WERI-Rb-1 (cell line): ENCODE measurements around the gene ASB6.
A peak's percentile ranks its signal among the peaks of the same experiment; 100 is the strongest.

Experiments
- DNase-seq: peaks from one replicate; pipeline ENCODE4 v3.0.0-alpha.2; 2020
- H3K27ac ChIP-seq: fragments of 250-450 bp; sonication (Bioruptor Pico); 2 replicates; pipeline ENCODE4 v1.5.1; 2020; ENCODE audit warnings: mild to moderate bottlenecking, moderate library complexity
- H3K27me3 ChIP-seq: fragments of 250-450 bp; sonication (Bioruptor Pico); 2 replicates; pipeline ENCODE4 v1.5.1; 2021; ENCODE audit warnings: mild to moderate bottlenecking, low read depth, moderate library complexity; ENCODE audit not compliant: insufficient read depth, severe bottlenecking
- H3K36me3 ChIP-seq: fragments of 250-450 bp; sonication (Bioruptor Pico); 2 replicates; pipeline ENCODE4 v1.5.1; 2020; ENCODE audit warnings: mild to moderate bottlenecking, moderate library complexity
- H3K4me3 ChIP-seq: 2 replicates; pipeline ENCODE4 v1.5.1; 2011; ENCODE audit warnings: low read depth, mild to moderate bottlenecking, control low read depth, low read length
- H3K9me3 ChIP-seq: fragments of 250-450 bp; sonication (Bioruptor Pico); 2 replicates; pipeline ENCODE4 v1.5.1; 2021; ENCODE audit warnings: mild to moderate bottlenecking, moderate library complexity; ENCODE audit not compliant: severe bottlenecking
- TF ChIP-seq, protein P1 (sequence below): IDR thresholded peaks from 2 replicates; pipeline ENCODE4 v1.5.1; 2011; ENCODE audit warnings: low read depth, mild to moderate bottlenecking, control low read depth, inconsistent platforms, low read length

ASB6 gene

DNA sequence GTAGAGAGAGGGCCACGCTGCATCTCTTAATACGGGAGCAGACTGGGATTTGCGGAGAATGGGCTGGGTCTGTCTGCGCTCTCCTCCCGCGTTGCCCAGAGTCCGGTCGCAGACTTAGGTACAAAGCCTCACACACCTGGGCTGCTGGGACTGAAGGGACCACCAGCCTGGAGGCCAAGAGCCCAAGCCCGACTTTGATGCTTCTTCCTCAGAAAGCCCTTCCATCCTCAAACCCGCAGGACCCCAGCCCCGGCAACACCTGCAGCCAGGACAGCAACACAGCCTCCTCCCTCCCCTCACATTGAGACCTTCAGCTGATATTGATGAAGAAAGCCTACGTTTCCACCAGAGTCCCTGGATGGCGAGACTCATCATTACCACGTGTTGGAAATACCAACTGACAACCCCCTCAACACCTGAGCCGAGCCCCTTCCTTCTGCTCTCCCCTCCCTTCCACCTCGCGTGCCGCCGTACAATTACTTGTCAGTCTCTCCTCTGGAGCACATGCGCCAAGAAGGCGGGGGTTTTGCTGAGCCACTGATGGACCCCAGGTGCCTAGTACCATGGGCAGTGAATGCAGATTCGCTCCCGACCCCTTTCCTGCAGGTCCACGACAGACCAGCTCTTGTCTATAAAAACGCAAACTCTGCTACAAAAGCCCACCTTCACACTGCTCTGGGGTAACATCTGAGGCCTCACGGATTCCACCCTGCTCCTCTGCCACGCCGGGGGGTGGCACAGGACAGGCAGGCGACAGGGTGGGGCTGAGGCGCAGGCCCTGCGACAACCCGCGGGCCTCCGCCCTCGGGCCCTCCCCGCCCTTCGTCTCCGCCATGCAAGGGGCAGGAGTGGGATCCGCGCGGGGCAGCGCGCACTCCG lies 841 bp downstream of the ASB6 start:
- peak overlapping the region; percentile 90 for H3K4me3 ChIP-seq
- no peaks in the 10 kb centered on the region for H3K9me3 ChIP-seq
- H3K36me3 ChIP-seq, result peaks cover 36% of the 10 kb centered on the region
- DNase-seq, result no peak
- H3K27ac ChIP-seq, result peak overlapping the region; percentile 13
- H3K27me3 ChIP-seq, result no peaks in the 10 kb centered on the region
- TF ChIP-seq, protein P1, sequence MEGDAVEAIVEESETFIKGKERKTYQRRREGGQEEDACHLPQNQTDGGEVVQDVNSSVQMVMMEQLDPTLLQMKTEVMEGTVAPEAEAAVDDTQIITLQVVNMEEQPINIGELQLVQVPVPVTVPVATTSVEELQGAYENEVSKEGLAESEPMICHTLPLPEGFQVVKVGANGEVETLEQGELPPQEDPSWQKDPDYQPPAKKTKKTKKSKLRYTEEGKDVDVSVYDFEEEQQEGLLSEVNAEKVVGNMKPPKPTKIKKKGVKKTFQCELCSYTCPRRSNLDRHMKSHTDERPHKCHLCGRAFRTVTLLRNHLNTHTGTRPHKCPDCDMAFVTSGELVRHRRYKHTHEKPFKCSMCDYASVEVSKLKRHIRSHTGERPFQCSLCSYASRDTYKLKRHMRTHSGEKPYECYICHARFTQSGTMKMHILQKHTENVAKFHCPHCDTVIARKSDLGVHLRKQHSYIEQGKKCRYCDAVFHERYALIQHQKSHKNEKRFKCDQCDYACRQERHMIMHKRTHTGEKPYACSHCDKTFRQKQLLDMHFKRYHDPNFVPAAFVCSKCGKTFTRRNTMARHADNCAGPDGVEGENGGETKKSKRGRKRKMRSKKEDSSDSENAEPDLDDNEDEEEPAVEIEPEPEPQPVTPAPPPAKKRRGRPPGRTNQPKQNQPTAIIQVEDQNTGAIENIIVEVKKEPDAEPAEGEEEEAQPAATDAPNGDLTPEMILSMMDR, result no peak

DNA sequence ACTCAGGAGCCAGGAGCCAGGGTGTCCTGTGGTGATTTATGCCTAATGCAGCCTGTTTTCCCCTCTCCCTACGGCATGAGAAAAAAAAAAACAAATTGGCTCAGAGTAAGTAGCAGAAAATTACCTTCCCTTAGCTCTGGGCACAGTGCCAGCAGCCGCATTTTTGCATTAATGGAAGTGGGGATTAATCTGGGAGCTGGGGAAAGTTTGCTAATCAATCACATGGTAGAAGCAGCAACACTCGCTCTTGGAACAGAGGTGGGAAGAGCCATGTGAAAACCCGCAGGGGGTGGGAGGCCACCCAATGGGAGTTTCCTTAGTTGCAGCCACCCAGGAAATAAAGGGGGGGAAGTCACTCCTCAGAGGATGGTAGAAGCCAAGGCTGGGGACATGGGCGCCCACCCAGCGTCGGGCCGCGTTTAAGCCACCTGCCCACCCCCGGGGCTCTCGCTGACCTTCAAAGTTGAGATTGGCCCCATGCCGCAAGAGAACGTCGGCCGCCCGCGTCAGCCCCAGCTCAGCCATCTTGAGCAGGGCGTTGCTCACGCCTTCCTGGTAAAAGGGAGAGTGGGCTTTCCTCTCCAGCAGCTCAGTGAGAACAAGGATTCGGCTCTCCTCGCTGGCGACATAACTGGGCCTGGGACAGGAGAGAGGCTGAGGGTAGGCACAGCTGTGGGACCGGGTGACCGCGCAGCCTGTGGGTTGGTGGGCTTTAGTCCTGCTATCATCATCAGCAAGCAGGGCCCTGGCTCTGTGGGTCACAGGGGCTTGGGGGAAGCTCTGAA lies 1.7 kb downstream of the ASB6 start:
- TF ChIP-seq, protein P1, result no peak
- Histone ChIP-seq H3K27ac (no peak overlapping the region), H3K36me3 (peaks cover 43% of the 10 kb centered on the region), H3K27me3 (no peaks in the 10 kb centered on the region), H3K9me3 (no peaks in the 10 kb centered on the region), H3K4me3 (no peak overlapping the region)
- DNase-seq, result peak; percentile 65

DNA sequence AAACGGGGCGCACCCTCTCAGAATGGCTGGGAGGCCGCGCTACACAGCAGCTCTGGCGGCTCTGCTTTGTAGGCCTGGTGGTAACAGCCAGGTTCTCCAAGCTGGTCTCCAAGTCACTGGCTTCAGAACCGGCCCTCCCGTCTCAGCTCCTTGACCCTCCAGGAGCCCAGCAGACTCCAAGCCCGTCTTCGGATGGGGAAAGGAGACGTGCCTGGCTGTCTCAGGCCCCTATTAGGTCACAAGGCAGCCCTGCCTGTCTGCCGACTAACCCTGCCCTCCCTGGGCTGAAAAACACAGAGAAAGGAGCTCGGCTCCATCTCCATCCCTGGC lies 2.2 kb downstream of the ASB6 start:
- no peaks in the 10 kb centered on the region for H3K27me3 ChIP-seq
- no peaks in the 10 kb centered on the region for H3K9me3 ChIP-seq
- H3K4me3 ChIP-seq, result no peak overlapping the region
- no peak for DNase-seq
- H3K36me3 ChIP-seq, result peaks cover 48% of the 10 kb centered on the region
- TF ChIP-seq, protein P1, result no peak
- H3K27ac ChIP-seq, result no peak overlapping the region

DNA sequence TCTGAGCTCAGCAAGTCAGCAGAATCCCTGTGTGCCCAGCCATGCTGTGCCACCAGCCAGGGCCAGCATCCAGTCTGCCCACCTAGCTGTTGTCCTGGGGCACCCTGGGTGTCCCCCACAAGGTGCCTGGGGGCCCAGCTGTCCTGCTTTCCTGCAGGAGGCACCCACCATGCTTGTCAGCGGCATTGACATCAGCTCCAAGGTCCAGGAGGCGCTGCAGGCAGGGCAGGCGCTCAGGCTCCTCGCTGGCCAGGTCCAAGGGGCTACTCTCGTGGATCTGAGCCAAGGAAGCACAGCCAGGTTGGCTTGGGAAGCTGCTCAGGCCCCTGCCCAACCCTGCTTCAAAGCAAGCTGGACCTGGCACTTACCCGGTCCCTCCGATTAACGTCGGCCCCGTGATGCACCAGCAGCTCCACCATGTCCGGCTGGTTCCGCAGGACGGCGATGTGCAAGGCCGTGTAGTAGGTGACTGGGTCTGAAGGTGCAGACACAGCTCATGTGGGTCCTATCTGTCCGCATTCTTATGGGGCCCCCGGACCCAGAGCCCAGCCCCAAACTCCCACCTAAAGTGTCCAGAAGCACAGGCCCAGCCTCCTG lies 2.8 kb downstream of the ASB6 start:
- H3K4me3 ChIP-seq, result no peak overlapping the region
- no peak for DNase-seq
- H3K27ac ChIP-seq, result no peak overlapping the region
- H3K27me3 ChIP-seq, result no peaks in the 10 kb centered on the region
- TF ChIP-seq, protein P1, result no peak
- peaks cover 53% of the 10 kb centered on the region for H3K36me3 ChIP-seq
- no peaks in the 10 kb centered on the region for H3K9me3 ChIP-seq

DNA sequence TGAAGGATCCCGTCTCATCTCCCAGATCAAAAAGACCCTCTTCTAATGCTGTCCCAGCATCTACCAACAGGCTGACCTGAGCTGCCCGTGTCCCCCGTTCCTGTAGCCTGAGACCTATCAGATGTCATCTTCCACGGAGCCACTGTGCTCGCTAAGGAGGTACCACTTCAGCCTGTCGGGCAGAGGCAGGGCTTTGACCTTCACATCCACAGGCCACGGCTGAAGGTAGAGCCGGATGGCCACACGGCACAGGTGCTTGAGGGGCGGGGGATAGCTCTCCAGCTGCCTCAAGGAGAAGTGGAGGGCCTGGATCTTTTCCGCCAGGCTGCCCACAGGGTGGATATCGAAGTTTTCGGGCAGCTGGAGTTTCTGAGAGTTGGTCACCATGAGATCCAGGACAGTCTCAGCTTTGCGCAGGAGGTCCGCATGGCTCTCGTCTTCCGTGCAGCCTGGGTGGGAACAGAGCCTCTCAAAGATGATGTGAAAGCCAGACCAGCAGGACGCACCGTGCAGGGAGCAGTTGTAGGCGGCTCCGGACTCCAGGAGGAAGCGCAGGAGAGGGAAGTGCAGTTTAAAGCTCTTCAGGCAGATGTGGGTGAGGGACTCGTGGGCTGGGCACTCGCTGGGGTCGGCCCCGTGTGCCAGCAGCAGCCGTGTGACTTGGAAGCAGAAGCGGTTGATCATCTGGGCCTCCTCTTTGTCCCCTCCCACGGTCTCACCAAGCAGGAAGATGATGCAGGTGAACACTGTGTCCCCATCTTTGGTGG lies 4.1 kb downstream of the ASB6 start:
- DNase-seq, result no peak
- H3K27me3 ChIP-seq, result no peaks in the 10 kb centered on the region
- H3K27ac ChIP-seq, result no peak overlapping the region
- H3K4me3 ChIP-seq, result no peak overlapping the region
- peaks cover 66% of the 10 kb centered on the region for H3K36me3 ChIP-seq
- TF ChIP-seq, protein P1, result no peak
- H3K9me3 ChIP-seq, result no peaks in the 10 kb centered on the region
